Measurements from ENCODE around the gene ANKRD18A.
"Not testable (repeated sequence)": the region's sequence is repeated elsewhere in the genome, so short reads cannot be mapped to it uniquely, and the experiment has no call there.

Gene ANKRD18A

DNA sequence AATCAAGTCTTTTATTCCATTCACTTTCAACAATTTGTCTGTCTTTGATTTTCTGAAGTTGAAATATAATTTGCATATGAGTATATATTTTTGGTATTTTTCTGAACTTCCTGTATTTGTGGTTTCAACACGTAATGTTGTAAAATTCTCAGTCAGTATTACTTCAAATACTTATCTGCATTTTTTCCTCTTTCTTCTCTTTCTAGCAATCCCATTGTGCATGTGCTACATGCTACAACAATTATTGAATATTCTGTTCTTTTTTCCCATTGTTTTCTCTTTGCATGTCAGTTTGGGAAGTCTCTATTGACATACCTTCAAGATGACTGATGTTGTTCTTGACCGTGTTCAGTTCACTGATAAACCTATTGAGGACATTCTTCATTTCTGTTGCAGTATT is 5.6 kb upstream of the ANKRD18A start:
- DNase-seq (ENCODE audit: low read depth, low spot score): no peak
- Histone ChIP-seq H3K27me3 (ENCODE audit: control insufficient read depth, insufficient read depth, low read length) (peaks cover 8% of the 10 kb centered on the region; the same call in 1 of the 2 replicates), H3K27ac (ENCODE audit: low read length) (no peak overlapping the region), H3K4me1 (ENCODE audit: control insufficient read depth, insufficient read depth, low read length) (no peaks in the 10 kb centered on the region; the same call in 1 of the 2 replicates), H3K4me3 (ENCODE audit: low read length) (no peak overlapping the region), H3K9me3 (ENCODE audit: control insufficient read depth, insufficient read depth, low read length) (no peaks in the 10 kb centered on the region), H3K36me3 (ENCODE audit: control insufficient read depth, insufficient read depth, low read length) (no peaks in the 10 kb centered on the region)
- no CpG with 5 or more reads among the region's 2 CpGs for WGBS (ENCODE audit: insufficient coverage, insufficient read length)

DNA sequence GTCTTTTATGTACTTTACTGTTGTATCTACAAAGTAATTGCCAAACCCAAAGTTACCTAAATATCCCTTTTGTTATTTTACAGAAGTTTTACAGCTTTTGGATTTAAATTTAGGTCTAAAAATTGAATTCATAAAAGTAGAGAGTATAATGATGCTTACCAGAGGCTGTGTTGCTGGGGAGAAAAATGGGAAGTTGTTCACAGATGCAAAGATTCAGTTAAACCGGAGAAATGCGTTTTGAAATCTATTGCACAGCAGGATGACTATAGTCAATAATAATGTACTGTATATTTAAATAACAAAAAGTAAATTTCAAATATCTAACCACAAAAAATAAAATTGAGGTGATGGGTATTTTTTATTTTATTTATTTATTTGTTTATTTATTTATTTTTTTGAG is 2.6 kb upstream of the ANKRD18A start:
- no peak overlapping the region for H3K27ac ChIP-seq (ENCODE audit: low read length)
- peaks cover 8% of the 10 kb centered on the region; the same call in 1 of the 2 replicates for H3K27me3 ChIP-seq (ENCODE audit: control insufficient read depth, insufficient read depth, low read length)
- WGBS (ENCODE audit: insufficient coverage, insufficient read length): no CpG with 5 or more reads among the region's 2 CpGs
- no peaks in the 10 kb centered on the region for H3K36me3 ChIP-seq (ENCODE audit: control insufficient read depth, insufficient read depth, low read length)
- DNase-seq (ENCODE audit: low read depth, low spot score): no peak
- no peak overlapping the region for H3K4me3 ChIP-seq (ENCODE audit: low read length)
- no peaks in the 10 kb centered on the region for H3K9me3 ChIP-seq (ENCODE audit: control insufficient read depth, insufficient read depth, low read length)
- H3K4me1 ChIP-seq (ENCODE audit: control insufficient read depth, insufficient read depth, low read length): no peaks in the 10 kb centered on the region; the same call in 1 of the 2 replicates

DNA sequence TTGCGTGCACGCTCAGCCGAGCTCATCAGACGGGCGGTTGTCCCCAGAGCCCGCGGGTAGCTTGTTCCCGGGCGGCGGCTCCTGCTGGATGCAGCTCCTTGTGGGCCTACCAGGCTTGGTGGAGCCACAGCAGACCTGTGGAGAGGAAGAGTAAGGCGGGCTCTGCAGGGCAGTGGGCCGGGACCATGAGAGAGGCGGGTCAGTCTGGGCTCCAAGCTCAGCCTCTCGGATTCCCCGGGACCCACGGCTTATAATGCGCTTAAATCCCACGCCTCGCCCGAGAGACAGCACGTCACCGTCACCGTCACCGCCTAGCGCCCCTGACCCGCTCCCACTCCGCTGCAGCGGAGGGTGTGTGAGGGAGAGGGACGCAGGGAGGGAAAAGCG is 1.9 kb upstream of the ANKRD18A start:
- Histone ChIP-seq H3K27me3 (ENCODE audit: control insufficient read depth, insufficient read depth, low read length) (peaks cover 8% of the 10 kb centered on the region; the same call in 1 of the 2 replicates), H3K4me1 (ENCODE audit: control insufficient read depth, insufficient read depth, low read length) (no peaks in the 10 kb centered on the region; the same call in 1 of the 2 replicates), H3K4me3 (ENCODE audit: low read length) (peak overlapping the region; percentile 75; the same call in 1 of the 2 replicates), H3K36me3 (ENCODE audit: control insufficient read depth, insufficient read depth, low read length) (no peaks in the 10 kb centered on the region), H3K9me3 (ENCODE audit: control insufficient read depth, insufficient read depth, low read length) (no peaks in the 10 kb centered on the region), H3K27ac (ENCODE audit: low read length) (no peak overlapping the region)
- DNase-seq (ENCODE audit: low read depth, low spot score): no peak
- no CpG with 5 or more reads among the region's 30 CpGs for WGBS (ENCODE audit: insufficient coverage, insufficient read length)

DNA sequence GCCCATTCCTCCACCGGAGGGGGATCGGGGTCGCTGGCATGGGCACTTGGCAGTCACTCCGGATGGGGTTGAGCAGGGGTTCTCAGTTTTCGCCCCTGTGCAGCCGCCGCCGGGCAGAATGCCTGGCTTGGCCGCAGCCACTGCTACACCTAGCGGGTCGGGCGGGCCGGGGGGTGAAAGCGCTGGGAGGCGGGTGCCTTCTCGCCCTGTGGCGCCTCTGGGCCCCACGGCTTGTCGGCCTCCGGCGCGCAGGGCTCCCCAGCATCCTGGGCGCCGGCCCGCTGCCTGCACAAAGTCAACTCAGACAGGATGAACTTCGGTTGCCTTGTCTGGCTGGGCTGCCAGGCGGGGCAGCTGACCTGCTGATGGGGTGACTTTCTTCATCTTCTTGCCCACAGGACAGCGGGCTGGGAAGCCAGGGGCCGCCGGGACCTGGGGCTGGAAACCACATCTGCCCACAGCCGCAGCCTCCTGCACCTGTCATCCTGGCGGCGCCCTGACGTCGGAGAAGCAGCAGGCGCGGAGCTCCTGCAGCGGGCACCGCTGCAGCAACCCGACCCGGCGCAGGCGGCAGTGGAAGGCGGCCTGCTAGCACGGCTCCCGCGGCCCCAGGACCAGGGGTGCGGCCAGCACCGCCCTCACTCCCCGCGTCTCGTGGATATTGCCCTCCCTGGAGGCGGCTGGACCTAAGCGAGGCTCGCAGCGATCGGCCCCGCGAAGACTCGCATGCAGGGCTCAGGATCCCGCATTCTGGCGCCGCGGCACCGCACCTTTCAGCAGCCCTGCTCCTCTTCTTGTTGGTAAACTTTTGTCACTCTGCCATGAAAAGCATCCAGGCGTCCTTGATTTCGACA is 1.3 kb upstream of the ANKRD18A start:
- no peak for DNase-seq (ENCODE audit: low read depth, low spot score)

DNA sequence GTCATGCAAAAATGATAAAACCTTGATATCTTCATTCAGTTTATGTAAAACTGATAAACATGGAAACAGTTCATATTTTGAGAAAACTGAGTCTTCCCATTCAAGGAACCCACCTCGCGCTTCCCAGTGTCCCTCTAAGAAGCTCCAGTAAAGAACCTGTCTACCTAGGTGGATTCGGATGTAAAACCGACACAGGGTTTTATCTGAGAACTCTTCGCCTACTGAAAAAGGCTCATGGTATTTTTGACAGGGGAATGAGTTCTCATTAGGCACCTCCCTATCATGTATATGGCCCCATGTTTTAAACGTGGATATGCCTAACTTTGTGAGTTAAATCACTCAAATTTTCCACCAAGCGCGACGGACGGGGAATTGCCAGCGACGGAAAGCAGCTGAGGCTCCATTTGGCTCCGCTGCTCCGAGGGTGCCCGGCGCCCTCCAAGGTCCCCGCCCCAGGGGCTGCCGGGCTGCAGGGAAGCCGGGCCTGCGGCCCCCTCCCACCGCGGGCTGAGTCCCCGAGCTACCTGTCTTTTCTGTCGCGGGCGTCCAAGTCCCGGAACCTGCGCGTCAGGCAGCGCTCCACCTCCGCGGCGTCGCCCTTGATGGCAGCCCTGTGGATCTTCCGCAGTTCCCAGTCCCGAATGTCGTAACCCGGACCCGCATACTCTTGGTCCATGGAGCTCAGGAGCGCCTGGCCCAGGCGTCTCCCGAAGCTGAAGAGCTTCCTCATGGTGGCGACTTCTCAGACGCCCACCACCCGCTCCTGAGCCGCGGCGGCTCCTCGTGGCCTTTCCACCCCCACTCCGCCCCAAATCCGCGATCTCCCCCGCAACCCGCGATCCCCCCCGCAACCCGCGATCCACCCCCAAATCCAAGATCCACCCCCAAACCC is 594 bp downstream of the ANKRD18A start:
- Histone ChIP-seq H3K9me3 (ENCODE audit: control insufficient read depth, insufficient read depth, low read length) (no peaks in the 10 kb centered on the region), H3K4me1 (ENCODE audit: control insufficient read depth, insufficient read depth, low read length) (no peaks in the 10 kb centered on the region; the same call in 1 of the 2 replicates), H3K4me3 (ENCODE audit: low read length) (peak overlapping the region; percentile 75; the same call in 1 of the 2 replicates), H3K36me3 (ENCODE audit: control insufficient read depth, insufficient read depth, low read length) (no peaks in the 10 kb centered on the region), H3K27ac (ENCODE audit: low read length) (no peak overlapping the region), H3K27me3 (ENCODE audit: control insufficient read depth, insufficient read depth, low read length) (peaks cover 8% of the 10 kb centered on the region; the same call in 1 of the 2 replicates)
- WGBS (ENCODE audit: insufficient coverage, insufficient read length): no CpG with 5 or more reads among the region's 58 CpGs
- DNase-seq (ENCODE audit: low read depth, low spot score): no peak

More for the DNA sequence above, 1.3 kb upstream of the ANKRD18A start:
- H3K9me3 ChIP-seq (ENCODE audit: control insufficient read depth, insufficient read depth, low read length): no peaks in the 10 kb centered on the region
- H3K36me3 ChIP-seq (ENCODE audit: control insufficient read depth, insufficient read depth, low read length): no peaks in the 10 kb centered on the region
- no CpG with 5 or more reads among the region's 67 CpGs for WGBS (ENCODE audit: insufficient coverage, insufficient read length)
- H3K27me3 ChIP-seq (ENCODE audit: control insufficient read depth, insufficient read depth, low read length): peaks cover 8% of the 10 kb centered on the region; the same call in 1 of the 2 replicates
- peak overlapping the region; percentile 75; the same call in 1 of the 2 replicates for H3K4me3 ChIP-seq (ENCODE audit: low read length)
- H3K4me1 ChIP-seq (ENCODE audit: control insufficient read depth, insufficient read depth, low read length): no peaks in the 10 kb centered on the region; the same call in 1 of the 2 replicates
- no peak overlapping the region for H3K27ac ChIP-seq (ENCODE audit: low read length)

DNA sequence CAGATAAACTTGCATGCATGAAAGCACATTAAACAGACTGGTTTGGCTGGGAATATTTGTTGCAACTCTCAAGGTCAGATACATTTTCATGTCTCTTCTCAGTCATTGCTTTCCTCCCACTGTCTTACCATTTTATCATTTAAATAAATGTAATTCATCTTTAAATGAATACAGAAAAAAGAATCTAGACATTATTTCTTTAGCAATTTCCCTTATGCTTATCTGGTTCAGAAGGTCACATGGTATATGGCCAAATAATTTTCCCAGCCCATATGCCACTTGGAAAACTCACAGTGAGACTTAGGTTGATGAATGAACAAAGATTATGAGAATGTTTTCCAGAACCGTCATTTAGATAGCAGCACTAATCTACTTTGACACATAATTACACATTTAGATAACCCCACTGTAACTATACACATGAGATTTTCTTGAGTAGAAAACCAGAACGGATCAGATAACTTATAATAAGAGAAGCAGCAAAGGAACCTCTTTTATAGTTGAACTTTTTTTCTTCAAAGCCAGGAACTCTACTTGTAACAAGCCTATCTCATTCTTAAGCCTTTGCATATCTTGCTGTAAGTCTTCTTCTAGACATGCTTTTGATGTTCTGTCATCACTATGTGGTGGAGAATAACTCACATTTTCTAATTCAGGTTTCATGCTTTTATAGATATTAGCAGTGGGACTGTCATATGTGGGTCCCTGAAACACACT is 22.2 kb downstream of the ANKRD18A start:
- no CpG with 5 or more reads among the region's 2 CpGs for WGBS (ENCODE audit: insufficient coverage, insufficient read length)
- not testable (repeated sequence) for H3K4me3 ChIP-seq (ENCODE audit: low read length); H3K36me3 ChIP-seq (ENCODE audit: control insufficient read depth, insufficient read depth, low read length); H3K27me3 ChIP-seq (ENCODE audit: control insufficient read depth, insufficient read depth, low read length); DNase-seq (ENCODE audit: low read depth, low spot score); H3K27ac ChIP-seq (ENCODE audit: low read length); H3K9me3 ChIP-seq (ENCODE audit: control insufficient read depth, insufficient read depth, low read length); H3K4me1 ChIP-seq (ENCODE audit: control insufficient read depth, insufficient read depth, low read length)

DNA sequence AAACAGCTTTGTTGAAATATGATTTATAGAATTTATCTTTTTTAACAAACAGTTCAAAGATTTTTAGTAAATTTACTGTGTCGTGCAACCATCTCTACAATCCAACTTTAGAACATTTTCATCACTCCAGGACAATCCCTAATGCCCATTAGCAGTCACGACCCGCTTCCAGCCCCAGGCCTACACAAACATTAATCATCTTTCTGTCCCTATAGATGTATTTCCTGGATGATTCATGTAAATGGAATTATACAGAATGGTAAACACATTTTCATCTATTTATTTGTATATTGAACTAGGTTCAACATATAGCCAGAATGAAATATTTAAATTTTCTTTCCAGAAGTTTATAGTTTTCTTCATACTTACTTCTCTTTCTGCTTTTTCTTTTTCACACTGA is 25.3 kb downstream of the ANKRD18A start:
- H3K27ac ChIP-seq (ENCODE audit: low read length); H3K9me3 ChIP-seq (ENCODE audit: control insufficient read depth, insufficient read depth, low read length); H3K4me3 ChIP-seq (ENCODE audit: low read length); H3K36me3 ChIP-seq (ENCODE audit: control insufficient read depth, insufficient read depth, low read length); H3K27me3 ChIP-seq (ENCODE audit: control insufficient read depth, insufficient read depth, low read length); H3K4me1 ChIP-seq (ENCODE audit: control insufficient read depth, insufficient read depth, low read length); DNase-seq (ENCODE audit: low read depth, low spot score): not testable (repeated sequence)
- no CpG with 5 or more reads among the region's 3 CpGs for WGBS (ENCODE audit: insufficient coverage, insufficient read length)

DNA sequence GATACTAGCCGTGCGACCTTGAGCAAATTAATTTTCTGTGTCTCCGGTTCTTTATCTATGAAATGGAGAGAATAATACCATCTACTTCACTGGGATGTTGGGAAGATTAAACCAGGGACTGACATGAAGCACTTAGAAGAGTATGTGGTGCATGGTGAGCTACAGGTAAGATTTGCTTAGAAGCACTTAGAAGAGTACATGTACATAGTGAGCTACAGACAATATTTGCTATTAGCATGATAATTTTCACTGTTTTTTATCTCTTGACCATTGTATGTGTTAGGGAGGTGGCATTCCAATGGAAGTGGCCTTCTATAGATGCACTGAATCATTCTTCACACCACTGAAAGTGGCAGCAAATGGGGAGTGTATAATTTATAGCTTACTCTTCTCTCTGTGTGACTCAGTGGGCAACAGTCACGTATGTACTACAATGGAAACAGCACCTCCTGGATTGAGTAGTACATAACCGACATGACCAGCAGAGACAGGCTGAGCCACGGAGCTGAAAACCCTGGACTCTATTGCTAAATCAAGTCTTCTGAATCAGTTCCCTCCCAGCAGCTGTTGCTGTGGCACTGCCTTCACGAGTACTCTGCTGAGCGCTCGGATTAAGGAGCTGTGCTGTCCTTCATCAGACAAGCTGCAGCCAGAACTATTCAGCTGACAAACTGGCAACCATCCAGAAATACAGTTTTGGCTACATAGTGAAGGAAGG is 28.9 kb downstream of the ANKRD18A start:
- WGBS (ENCODE audit: insufficient coverage, insufficient read length): no CpG with 5 or more reads among the region's 9 CpGs
- H3K27me3 ChIP-seq (ENCODE audit: control insufficient read depth, insufficient read depth, low read length); H3K27ac ChIP-seq (ENCODE audit: low read length); DNase-seq (ENCODE audit: low read depth, low spot score); H3K9me3 ChIP-seq (ENCODE audit: control insufficient read depth, insufficient read depth, low read length); H3K4me1 ChIP-seq (ENCODE audit: control insufficient read depth, insufficient read depth, low read length); H3K4me3 ChIP-seq (ENCODE audit: low read length); H3K36me3 ChIP-seq (ENCODE audit: control insufficient read depth, insufficient read depth, low read length): not testable (repeated sequence)

DNA sequence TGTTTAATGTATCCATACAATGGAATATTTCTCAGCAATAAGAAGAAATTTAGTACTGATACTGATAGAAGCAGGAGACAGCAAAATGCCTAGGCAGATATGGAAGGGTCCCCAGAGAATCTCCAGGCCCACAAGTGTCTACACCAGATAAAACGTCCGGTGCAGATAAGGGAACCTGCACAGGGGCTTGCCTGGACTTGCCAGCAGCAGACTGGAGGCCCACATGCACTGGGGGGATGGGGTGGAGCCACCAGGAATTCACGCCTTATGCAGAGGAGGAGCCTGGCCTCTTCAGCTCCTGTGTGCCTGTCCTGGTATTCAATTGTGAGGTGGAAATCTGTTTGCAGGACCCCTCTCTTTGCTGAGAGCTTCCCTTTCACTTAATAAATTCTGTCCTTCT is 36.6 kb downstream of the ANKRD18A start:
- H3K9me3 ChIP-seq (ENCODE audit: control insufficient read depth, insufficient read depth, low read length); H3K27me3 ChIP-seq (ENCODE audit: control insufficient read depth, insufficient read depth, low read length); H3K36me3 ChIP-seq (ENCODE audit: control insufficient read depth, insufficient read depth, low read length); H3K4me3 ChIP-seq (ENCODE audit: low read length); H3K27ac ChIP-seq (ENCODE audit: low read length); H3K4me1 ChIP-seq (ENCODE audit: control insufficient read depth, insufficient read depth, low read length); DNase-seq (ENCODE audit: low read depth, low spot score): not testable (repeated sequence)
- WGBS (ENCODE audit: insufficient coverage, insufficient read length): no CpG with 5 or more reads among the region's 3 CpGs
